Mucosa of descending colon (tissue), 3 donors: ENCODE data around the gene NEO1. TPM values are rescaled to one million over a fixed set of nuclear protein-coding genes. Genes with fewer than 3 reads are reported as not detected.
"Not testable (repeated sequence)": the region's sequence is repeated elsewhere in the genome, so short reads cannot be mapped to it uniquely, and the experiment has no call there.

Source experiments
- ATAC-seq: fragments of 200-7000 bp; cut with Tn5 transposase; one replicate; pipeline ENCODE4 v1.9.1; 2020; ENCODE audit warnings: mild to moderate bottlenecking, moderate library complexity
- DNase-seq, 3 donors: peaks; one replicate each; pipeline ENCODE4 v3.0.0-alpha.2; 2020
- H3K36me3 ChIP-seq: fragments of 200-600 bp; one replicate; pipeline ENCODE4 v1.8.0; 2021; ENCODE audit warnings: low read depth, mild to moderate bottlenecking
- H3K4me1 ChIP-seq: fragments of 200-600 bp; one replicate; pipeline ENCODE4 v1.8.0; 2021; ENCODE audit warnings: low read depth, mild to moderate bottlenecking
- H3K4me3 ChIP-seq: fragments of 200-600 bp; one replicate; pipeline ENCODE4 v1.8.0; 2021; ENCODE audit warnings: mild to moderate bottlenecking
- H3K9me3 ChIP-seq: fragments of 200-600 bp; one replicate; pipeline ENCODE4 v1.8.0; 2021; ENCODE audit warnings: mild to moderate bottlenecking
- intact Hi-C, 2 donors: fragments of 100-400 bp; cut with DNase I in 1 of 2; cut with micrococcal nuclease in 1 of 2; formaldehyde crosslinking; loops; one replicate each; pipeline versions ENCODE4 v1.11.0 to v1.11.1; 2022; cut with DNase I, micrococcal nuclease
- total RNA-seq, 3 donors: library from RNA; stranded (reverse); fragmentation: NEBNext Ultra II Directional in 2 of 3; extraction: Animal tissue kit (Norgen Biotek cat#: 25700) in 2 of 3; gene quantifications; one replicate each; pipeline versions ENCODE4 v1.2.1 to v1.2.4, GENCODE V29; 2021 to 2023
- TF ChIP-seq, protein P1 (sequence below): fragments of 200-600 bp; IDR thresholded peaks from one replicate; pipeline ENCODE4 v1.8.0; 2022; ENCODE audit warnings: antibody characterized with exemption, mild to moderate bottlenecking
- donor health status: DM: no; HTN: no; CAD: no; lungs with moderate emphysema.
- donor health status: DM: no; HTN: no; CAD: no.
- donor health status: DM: no; HTN: yes; CAD: no.

Gene NEO1
- total RNA-seq, 3 donors from 2014 or later = 106 to 188 (median 166) TPM

DNA sequence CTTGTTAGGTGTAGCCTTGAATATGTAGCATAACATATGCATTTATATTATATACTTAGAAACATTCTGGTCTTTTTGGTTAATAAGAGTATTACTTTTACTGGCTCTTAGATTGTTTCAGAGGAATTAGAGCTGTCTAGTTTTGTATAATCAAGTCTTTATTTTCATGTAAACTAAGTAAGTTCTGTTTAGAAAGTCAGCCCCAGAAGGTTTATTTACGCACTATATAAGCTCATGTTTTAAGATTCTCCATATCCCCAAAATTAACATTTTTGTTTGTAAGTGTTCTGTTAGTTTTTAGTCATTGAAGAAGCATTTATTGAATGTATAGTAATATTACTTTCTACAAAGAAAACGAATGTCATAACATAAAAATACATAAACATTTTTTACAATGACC is 158.4 kb downstream of the NEO1 start:
- Histone ChIP-seq H3K4me3 (no peak overlapping the region), H3K4me1 (no peaks in the 10 kb centered on the region), H3K9me3 (no peaks in the 10 kb centered on the region), H3K36me3 (no peaks in the 10 kb centered on the region)
- intact Hi-C loops = no loop called here
- ATAC-seq (no peak), DNase-seq (no peak)
- TF ChIP-seq, protein P1, sequence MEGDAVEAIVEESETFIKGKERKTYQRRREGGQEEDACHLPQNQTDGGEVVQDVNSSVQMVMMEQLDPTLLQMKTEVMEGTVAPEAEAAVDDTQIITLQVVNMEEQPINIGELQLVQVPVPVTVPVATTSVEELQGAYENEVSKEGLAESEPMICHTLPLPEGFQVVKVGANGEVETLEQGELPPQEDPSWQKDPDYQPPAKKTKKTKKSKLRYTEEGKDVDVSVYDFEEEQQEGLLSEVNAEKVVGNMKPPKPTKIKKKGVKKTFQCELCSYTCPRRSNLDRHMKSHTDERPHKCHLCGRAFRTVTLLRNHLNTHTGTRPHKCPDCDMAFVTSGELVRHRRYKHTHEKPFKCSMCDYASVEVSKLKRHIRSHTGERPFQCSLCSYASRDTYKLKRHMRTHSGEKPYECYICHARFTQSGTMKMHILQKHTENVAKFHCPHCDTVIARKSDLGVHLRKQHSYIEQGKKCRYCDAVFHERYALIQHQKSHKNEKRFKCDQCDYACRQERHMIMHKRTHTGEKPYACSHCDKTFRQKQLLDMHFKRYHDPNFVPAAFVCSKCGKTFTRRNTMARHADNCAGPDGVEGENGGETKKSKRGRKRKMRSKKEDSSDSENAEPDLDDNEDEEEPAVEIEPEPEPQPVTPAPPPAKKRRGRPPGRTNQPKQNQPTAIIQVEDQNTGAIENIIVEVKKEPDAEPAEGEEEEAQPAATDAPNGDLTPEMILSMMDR = no peak

DNA sequence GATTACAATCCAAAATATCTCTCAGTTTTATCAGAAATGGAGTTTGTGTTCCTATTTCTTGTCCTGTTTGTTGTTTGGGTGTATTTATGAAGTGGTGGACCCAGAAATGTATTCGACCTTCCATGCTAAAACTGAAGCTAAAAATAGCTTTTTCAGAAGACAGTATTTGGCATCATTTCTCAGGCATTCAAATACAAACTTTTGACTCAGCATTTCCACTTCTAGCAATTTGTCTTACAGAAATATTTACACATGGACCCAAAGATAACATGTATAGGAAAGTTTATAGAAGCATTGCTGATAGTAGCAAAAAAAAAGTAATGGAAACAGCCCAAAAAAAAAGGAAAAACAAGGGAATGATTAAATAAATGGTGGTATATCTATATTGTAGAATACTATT is 160.2 kb downstream of the NEO1 start:
- H3K9me3 ChIP-seq = no peaks in the 10 kb centered on the region
- TF ChIP-seq, protein P1 = no peak
- intact Hi-C loops = no loop called here
- no peak overlapping the region for H3K4me3 ChIP-seq
- no peak for DNase-seq
- H3K36me3 ChIP-seq = no peaks in the 10 kb centered on the region
- H3K4me1 ChIP-seq = no peaks in the 10 kb centered on the region
- ATAC-seq = no peak

- H3K4me3 ChIP-seq, ATAC-seq, intact Hi-C loops, H3K36me3 ChIP-seq, H3K4me1 ChIP-seq, H3K9me3 ChIP-seq: not testable (repeated sequence)
- peak; percentile 40 to 64 (median 62) for DNase-seq
These were observed 169.2 kb downstream of the NEO1 start for GRCh38 chr15:73221450-73221849.

GRCh38 chr15:73225358-73226015 is 173.2 kb downstream of the NEO1 start:
- ATAC-seq (peak; percentile 96), DNase-seq (peak; percentile 84 to 88 (median 86))
- intact Hi-C loops = no loop called here
- H3K9me3 ChIP-seq = no peaks in the 10 kb centered on the region
- no peaks in the 10 kb centered on the region for H3K36me3 ChIP-seq
- peaks cover 4% of the 10 kb centered on the region for H3K4me1 ChIP-seq
- TF ChIP-seq, protein P1 = no peak
- H3K4me3 ChIP-seq = no peak overlapping the region

GRCh38 chr15:73226093-73226814 is 174.0 kb downstream of the NEO1 start:
- ATAC-seq = no peak
- H3K4me1 ChIP-seq = peaks cover 4% of the 10 kb centered on the region
- H3K9me3 ChIP-seq = no peaks in the 10 kb centered on the region
- TF ChIP-seq, protein P1 = no peak
- no peaks in the 10 kb centered on the region for H3K36me3 ChIP-seq
- intact Hi-C loops = no loop called here
- no peak for DNase-seq
- H3K4me3 ChIP-seq = no peak overlapping the region

- TF ChIP-seq, protein P1 = no peak
- no peaks in the 10 kb centered on the region for H3K9me3 ChIP-seq
These were observed 175.3 kb downstream of the NEO1 start for GRCh38 chr15:73227433-73228056.

More at GRCh38 chr15:73227433-73228056, 175.3 kb downstream of the NEO1 start:
- ATAC-seq (peak; percentile 83), DNase-seq (peak in 1 of 3 donors; percentile 27)
- intact Hi-C loops = no loop called here
- H3K36me3 ChIP-seq = no peaks in the 10 kb centered on the region
- peaks cover 4% of the 10 kb centered on the region for H3K4me1 ChIP-seq
- no peak overlapping the region for H3K4me3 ChIP-seq
